A549 (cell line): ENCODE data around the gene THPO.

Experiments used
- CBX8 ChIP-seq: fragments of 200-600 bp; sonication (generic); IDR thresholded peaks from 2 replicates; pipeline ENCODE4 v1.6.1; 2016
- CEBPB ChIP-seq, 2 experiments: fragments of >200 bp in 1 of 2; sonication (Bioruptor Twin) in 1 of 2; formaldehyde crosslinking in 1 of 2; IDR thresholded peaks; 2 replicates each; pipeline ENCODE4 v1.6.1; 2012 to 2016
- CHD2 ChIP-seq: fragments of 150-350 bp; IDR thresholded peaks from 2 replicates; pipeline ENCODE4 v1.6.1; 2014; ENCODE audit warnings: low read length; ENCODE audit not compliant: partially characterized antibody
- CTCF ChIP-seq: fragments of >200 bp; sonication (Bioruptor Twin); formaldehyde crosslinking; IDR thresholded peaks from 3 replicates; pipeline ENCODE4 v1.5.1; 2016
- EHMT2 ChIP-seq: fragments of 200-600 bp; sonication (generic); IDR thresholded peaks from 2 replicates; pipeline ENCODE4 v1.6.1; 2016; ENCODE audit warnings: antibody characterized with exemption, low read depth, mild to moderate bottlenecking, moderate library complexity
- EP300 ChIP-seq, 2 experiments: fragments of >200 bp; sonication (Bioruptor Twin); formaldehyde crosslinking; IDR thresholded peaks; 2 replicates in 1 of 2; 3 replicates in 1 of 2; pipeline ENCODE4 v1.6.1; 2016 to 2017
- POLR2A ChIP-seq: IDR thresholded peaks from 2 replicates; pipeline ENCODE4 v1.6.1; 2012; ENCODE audit warnings: mild to moderate bottlenecking, low read length
- POLR2AphosphoS2 ChIP-seq: conservative IDR thresholded peaks from 2 replicates; pipeline ENCODE4 v1.6.1; 2012; ENCODE audit warnings: low read length, improper control_type of control experiment, inconsistent platforms
- RCOR1 ChIP-seq: fragments of 150-350 bp; IDR thresholded peaks from 2 replicates; pipeline ENCODE4 v1.6.1; 2014; ENCODE audit warnings: antibody characterized with exemption, low read length, low read depth
- REST ChIP-seq: fragments of 200-600 bp; sonication (generic); IDR thresholded peaks from 2 replicates; pipeline ENCODE4 v1.6.1; 2016; ENCODE audit warnings: antibody characterized with exemption, mild to moderate bottlenecking, moderate library complexity
- TF ChIP-seq, protein P1 (sequence below): IDR thresholded peaks from 2 replicates; pipeline ENCODE4 v1.6.1; 2012
- TF ChIP-seq, protein P2 (sequence below): fragments of 150-350 bp; IDR thresholded peaks from 2 replicates; pipeline ENCODE4 v1.6.1; 2014; ENCODE audit warnings: low read depth, mild to moderate bottlenecking, low read length

GRCh38 chr3:184338511-184338945 lies 39.5 kb downstream of the THPO start:
- TF ChIP-seq, protein P1, sequence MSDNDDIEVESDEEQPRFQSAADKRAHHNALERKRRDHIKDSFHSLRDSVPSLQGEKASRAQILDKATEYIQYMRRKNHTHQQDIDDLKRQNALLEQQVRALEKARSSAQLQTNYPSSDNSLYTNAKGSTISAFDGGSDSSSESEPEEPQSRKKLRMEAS: no peak
- TF ChIP-seq REST (no peak), POLR2A (no peak), CTCF (no peak), CBX8 (no peak), POLR2AphosphoS2 (no peak), EP300 (IDR thresholded peaks at IDR 0.05) (no peak), EHMT2 (no peak), RCOR1 (no peak), CEBPB (IDR thresholded peaks at IDR 0.05) (no peak), CHD2 (no peak)
- TF ChIP-seq, protein P2, sequence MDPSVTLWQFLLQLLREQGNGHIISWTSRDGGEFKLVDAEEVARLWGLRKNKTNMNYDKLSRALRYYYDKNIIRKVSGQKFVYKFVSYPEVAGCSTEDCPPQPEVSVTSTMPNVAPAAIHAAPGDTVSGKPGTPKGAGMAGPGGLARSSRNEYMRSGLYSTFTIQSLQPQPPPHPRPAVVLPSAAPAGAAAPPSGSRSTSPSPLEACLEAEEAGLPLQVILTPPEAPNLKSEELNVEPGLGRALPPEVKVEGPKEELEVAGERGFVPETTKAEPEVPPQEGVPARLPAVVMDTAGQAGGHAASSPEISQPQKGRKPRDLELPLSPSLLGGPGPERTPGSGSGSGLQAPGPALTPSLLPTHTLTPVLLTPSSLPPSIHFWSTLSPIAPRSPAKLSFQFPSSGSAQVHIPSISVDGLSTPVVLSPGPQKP: no peak
